ENCODE measurements around the gene SIK3. TPM values are rescaled to one million over a fixed set of nuclear protein-coding genes. Genes with fewer than 3 reads are reported as not detected.
A peak's percentile ranks its signal among the peaks of the same experiment; 100 is the strongest.

Gene SIK3
- total RNA-seq, 1 donor = 25.7 TPM

DNA sequence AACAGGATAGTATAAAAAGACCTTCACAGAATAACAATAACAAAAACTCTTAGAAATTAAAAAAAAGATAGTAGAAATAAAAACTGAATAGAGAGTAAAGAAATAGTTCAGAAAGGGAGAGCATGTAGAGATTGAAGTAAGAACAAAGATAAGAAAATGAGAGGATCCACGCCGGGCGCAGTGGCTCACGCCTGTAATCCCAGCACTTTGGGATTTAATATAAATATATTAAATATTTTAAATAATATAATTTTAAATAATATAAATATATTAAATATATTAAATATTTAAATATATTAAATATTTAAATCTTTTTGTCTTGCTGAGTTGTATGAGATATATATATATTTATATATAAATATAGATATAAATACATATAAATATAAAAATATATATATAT lies 286.1 kb downstream of the SIK3 start:
- Histone ChIP-seq H3K79me2 (ENCODE audit: insufficient read depth, low read length) (no peaks in the 10 kb centered on the region), H2AFZ (ENCODE audit: low read length) (no peak overlapping the region), H3K4me3 (ENCODE audit: insufficient read depth, low read length) (no peak overlapping the region), H3K4me1 (ENCODE audit: insufficient read depth, low read length) (peaks cover 16% of the 10 kb centered on the region), H3K27ac (ENCODE audit: low read depth, low read length) (no peak overlapping the region), H4K20me1 (ENCODE audit: insufficient read depth, low read length) (no peaks in the 10 kb centered on the region), H3K27me3 (ENCODE audit: insufficient read depth, low read length) (no peaks in the 10 kb centered on the region), H3K36me3 (ENCODE audit: insufficient read depth, low read length) (no peaks in the 10 kb centered on the region), H3K9me3 (ENCODE audit: low read depth, low read length) (no peaks in the 10 kb centered on the region), H3K4me2 (ENCODE audit: insufficient read depth, low read length) (no peak overlapping the region)
- TF ChIP-seq CTCF (IDR thresholded peaks at IDR 0.05; ENCODE audit: extremely low read depth, low read depth, low read length) = no peak
- no peak for DNase-seq (ENCODE audit: insufficient read length, low spot score, missing footprints)

DNA sequence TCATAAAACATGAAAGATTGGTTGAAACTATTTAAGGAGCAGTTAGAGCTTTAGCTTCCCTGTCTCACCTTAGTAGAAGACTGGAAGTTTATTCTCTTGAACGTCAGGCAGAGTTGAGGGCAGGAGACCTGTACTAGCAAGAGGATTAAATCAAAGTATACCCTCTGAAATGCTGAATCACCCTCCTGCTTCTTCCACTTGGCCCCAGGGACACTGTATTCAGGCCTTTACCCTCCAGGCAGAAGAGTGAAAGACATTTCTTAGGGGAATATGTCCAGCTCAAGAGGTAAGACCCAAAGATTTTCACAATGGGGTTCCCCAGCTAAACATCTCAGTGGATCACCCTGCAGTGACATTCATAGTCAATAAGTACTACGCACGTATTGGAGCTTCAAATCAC lies 287.0 kb downstream of the SIK3 start:
- H3K9me3 ChIP-seq (ENCODE audit: low read depth, low read length) = no peaks in the 10 kb centered on the region
- H3K36me3 ChIP-seq (ENCODE audit: insufficient read depth, low read length) = no peaks in the 10 kb centered on the region
- H2AFZ ChIP-seq (ENCODE audit: low read length) = peak overlapping the region; percentile 23
- no peak overlapping the region for H3K4me2 ChIP-seq (ENCODE audit: insufficient read depth, low read length)
- no peak overlapping the region for H3K4me3 ChIP-seq (ENCODE audit: insufficient read depth, low read length)
- H3K27ac ChIP-seq (ENCODE audit: low read depth, low read length) = no peak overlapping the region
- no peak for DNase-seq (ENCODE audit: insufficient read length, low spot score, missing footprints)
- no peak for TF ChIP-seq CTCF (IDR thresholded peaks at IDR 0.05; ENCODE audit: extremely low read depth, low read depth, low read length)
- H3K79me2 ChIP-seq (ENCODE audit: insufficient read depth, low read length) = no peaks in the 10 kb centered on the region
- H3K4me1 ChIP-seq (ENCODE audit: insufficient read depth, low read length) = peaks cover 16% of the 10 kb centered on the region
- H4K20me1 ChIP-seq (ENCODE audit: insufficient read depth, low read length) = no peaks in the 10 kb centered on the region
- H3K27me3 ChIP-seq (ENCODE audit: insufficient read depth, low read length) = no peaks in the 10 kb centered on the region

GRCh38 chr11:116808262-116809175 lies 289.7 kb downstream of the SIK3 start:
- no peaks in the 10 kb centered on the region for H3K9me3 ChIP-seq (ENCODE audit: low read depth, low read length)
- H4K20me1 ChIP-seq (ENCODE audit: insufficient read depth, low read length) = no peaks in the 10 kb centered on the region
- peaks cover 10% of the 10 kb centered on the region for H3K4me1 ChIP-seq (ENCODE audit: insufficient read depth, low read length)
- peak overlapping the region; percentile 94 for H3K27ac ChIP-seq (ENCODE audit: low read depth, low read length)
- no peak for TF ChIP-seq CTCF (IDR thresholded peaks at IDR 0.05; ENCODE audit: extremely low read depth, low read depth, low read length)
- H3K27me3 ChIP-seq (ENCODE audit: insufficient read depth, low read length) = no peaks in the 10 kb centered on the region
- no peak overlapping the region for H3K4me3 ChIP-seq (ENCODE audit: insufficient read depth, low read length)
- H3K4me2 ChIP-seq (ENCODE audit: insufficient read depth, low read length) = peak overlapping the region; percentile 59
- no peaks in the 10 kb centered on the region for H3K79me2 ChIP-seq (ENCODE audit: insufficient read depth, low read length)
- peak overlapping the region; percentile 70 for H2AFZ ChIP-seq (ENCODE audit: low read length)
- no peaks in the 10 kb centered on the region for H3K36me3 ChIP-seq (ENCODE audit: insufficient read depth, low read length)
- DNase-seq (ENCODE audit: insufficient read length, low spot score, missing footprints) = no peak

GRCh38 chr11:116807601-116808261 lies 290.5 kb downstream of the SIK3 start:
- no peak for TF ChIP-seq CTCF (IDR thresholded peaks at IDR 0.05; ENCODE audit: extremely low read depth, low read depth, low read length)
- Histone ChIP-seq H3K4me2 (ENCODE audit: insufficient read depth, low read length) (no peak overlapping the region), H2AFZ (ENCODE audit: low read length) (no peak overlapping the region), H3K4me1 (ENCODE audit: insufficient read depth, low read length) (peaks cover 10% of the 10 kb centered on the region), H3K27me3 (ENCODE audit: insufficient read depth, low read length) (no peaks in the 10 kb centered on the region), H3K36me3 (ENCODE audit: insufficient read depth, low read length) (no peaks in the 10 kb centered on the region), H3K79me2 (ENCODE audit: insufficient read depth, low read length) (no peaks in the 10 kb centered on the region), H3K9me3 (ENCODE audit: low read depth, low read length) (no peaks in the 10 kb centered on the region), H3K27ac (ENCODE audit: low read depth, low read length) (peak overlapping the region; percentile 94), H4K20me1 (ENCODE audit: insufficient read depth, low read length) (no peaks in the 10 kb centered on the region), H3K4me3 (ENCODE audit: insufficient read depth, low read length) (no peak overlapping the region)
- DNase-seq (ENCODE audit: insufficient read length, low spot score, missing footprints) = no peak

Measured in osteoblast (primary cell).